Measurements from ENCODE around the gene WDFY2. TPM values are rescaled to one million over a fixed set of nuclear protein-coding genes. Genes with fewer than 3 reads are reported as not detected.

WDFY2 gene
- total and polyA plus RNA-seq, 2 of the 8 experiments (the other 6 are each of a cell fraction or from before 2014, with no cell fraction given), result 13.9 to 29.0 TPM

- Histone ChIP-seq H3K14ac (ENCODE audit: insufficient read length) (no peak overlapping the region), H2BK20ac (ENCODE audit: low read length) (no peak overlapping the region), H3K4me2 (ENCODE audit: insufficient read depth in 1 of 2, low read depth in 2 of 2, low read length in 2 of 2) (no peak overlapping the region), H3K9ac (replicated peaks in 1 of 4; ENCODE audit: extremely low read depth in 1 of 4, low read depth in 3 of 4, low read length in 3 of 4) (no peak overlapping the region), H3K36me3 (ENCODE audit: control insufficient read depth in 2 of 4, insufficient read depth in 4 of 4, low read length in 3 of 4) (no peaks in the 10 kb centered on the region), H2BK15ac (ENCODE audit: low read length) (no peak overlapping the region), H2BK12ac (ENCODE audit: low read depth, low read length) (no peak overlapping the region), H3K23me2 (ENCODE audit: low read depth, low read length) (no peaks in the 10 kb centered on the region), H3K4me3 (ENCODE audit: extremely low read depth in 1 of 4, insufficient read depth in 2 of 4, low read depth in 3 of 4, low read length in 4 of 4) (no peak overlapping the region), H3K27me3 (replicated peaks in 1 of 4; ENCODE audit: control insufficient read depth in 3 of 4, extremely low read depth in 1 of 4, insufficient read depth in 3 of 4, low read length in 3 of 4) (no peaks in the 10 kb centered on the region), H4K5ac (ENCODE audit: insufficient read length, low read depth, low read length) (no peak overlapping the region), H3K9me3 (ENCODE audit: insufficient read depth in 2 of 2, low read depth in 1 of 2, low read length in 1 of 2) (no peaks in the 10 kb centered on the region), H2AK5ac (ENCODE audit: low read depth, low read length) (no peak overlapping the region), H2BK120ac (replicated peaks; ENCODE audit: low read depth, low read length) (no peak overlapping the region), H3K27ac (ENCODE audit: low read depth, low read length) (no peak overlapping the region), H3K4me1 (replicated peaks in 1 of 4; ENCODE audit: control insufficient read depth in 3 of 4, insufficient read depth in 4 of 4, low read length in 3 of 4) (peaks cover 0 to 6% (median 2%) of the 10 kb centered on the region in 4 experiments; a peak in 3 of 7 replicates), H2AFZ (ENCODE audit: low read length) (no peak overlapping the region; the same call in 1 of the 2 replicates), H3K4ac (replicated peaks; ENCODE audit: insufficient read length, low read depth, low read length) (no peak overlapping the region), H4K8ac (ENCODE audit: extremely low read depth, insufficient read depth, low read length) (no peak overlapping the region), H4K91ac (replicated peaks; ENCODE audit: insufficient read length, low read length) (no peak overlapping the region), H2BK5ac (ENCODE audit: low read depth, low read length) (no peak overlapping the region), H3K79me2 (ENCODE audit: control insufficient read depth in 1 of 2, insufficient read depth in 2 of 2, low read length in 2 of 2) (no peaks in the 10 kb centered on the region), H3K18ac (ENCODE audit: extremely low read depth, low read length) (no peak overlapping the region), H3K79me1 (ENCODE audit: low read depth, low read length) (no peaks in the 10 kb centered on the region), H3K23ac (ENCODE audit: insufficient read length) (no peak overlapping the region), H3K56ac (replicated peaks; ENCODE audit: insufficient read length, low read depth, low read length) (no peak overlapping the region), H4K20me1 (replicated peaks in 1 of 2; ENCODE audit: control insufficient read depth in 1 of 2, insufficient read depth in 2 of 2, low read length in 2 of 2) (no peaks in the 10 kb centered on the region)
- CTCF ChIA-PET (ENCODE audit: partially characterized antibody), result interaction anchor here (0.9 to 1.2 kb wide), 2 partner anchors 14 to 217 kb away, joined by 3 to 5 read pairs; no protein-coding TSS in a partner anchor
- DNase-seq (ENCODE audit: low read depth in 1 of 2, low spot score in 2 of 2), result no peak
- WGBS, 2 experiments (ENCODE audit: extremely low coverage in 1 of 2, insufficient coverage in 1 of 2, insufficient read length in 1 of 2, insufficient replicate concordance in 2 of 2, low coverage in 1 of 2, low lambda C conversion rate in 2 of 2, missing lambda C conversion rate in 1 of 2), result 93% methylated on average over 2 of the region's 2 CpGs; no CpG with 5 or more reads in 1 of the 2 experiments
- FAIRE-seq, result no peak
- TF ChIP-seq ASH2L (IDR thresholded peaks at IDR 0.05; ENCODE audit: low read length), result no peak
- no peak for TF ChIP-seq JUN (IDR thresholded peaks at IDR 0.05; ENCODE audit: low read depth, low read length)
- TF ChIP-seq BCL11A (IDR thresholded peaks at IDR 0.05; ENCODE audit: low read depth in 2 of 2, low read length in 2 of 2), result no peak
- TF ChIP-seq, protein P1, sequence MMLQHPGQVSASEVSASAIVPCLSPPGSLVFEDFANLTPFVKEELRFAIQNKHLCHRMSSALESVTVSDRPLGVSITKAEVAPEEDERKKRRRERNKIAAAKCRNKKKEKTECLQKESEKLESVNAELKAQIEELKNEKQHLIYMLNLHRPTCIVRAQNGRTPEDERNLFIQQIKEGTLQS (IDR thresholded peaks at IDR 0.05; ENCODE audit: insufficient read depth, low read depth, low read length), result no peak
- TF ChIP-seq CEBPB (IDR thresholded peaks at IDR 0.05; ENCODE audit: low read depth, low read length), result no peak
- TF ChIP-seq BRCA1 (IDR thresholded peaks at IDR 0.05; ENCODE audit: low read depth, low read length), result no peak
- TF ChIP-seq EP300 (IDR thresholded peaks at IDR 0.05; ENCODE audit: borderline replicate concordance in 1 of 2, low read depth in 2 of 2, low read length in 2 of 2), result no peak
- TF ChIP-seq EZH2 (IDR thresholded peaks at IDR 0.05; ENCODE audit: low read depth, low read length, severe bottlenecking), result no peak
- TF ChIP-seq MAFK (IDR thresholded peaks at IDR 0.05; ENCODE audit: low read depth, low read length), result no peak
- no peak for TF ChIP-seq SP2 (IDR thresholded peaks at IDR 0.05; ENCODE audit: low read length)
- POLR2A ChIA-PET (ENCODE audit: partially characterized antibody), result interaction anchor here (1.0 to 1.2 kb wide), 2 partner anchors 99 to 427 kb away, joined by 3 read pairs; partner anchors contain the start of gene INTS6
Measured at GRCh38 chr13:51552027-51552426, 32.2 kb upstream of the WDFY2 start.

Measured in H1 (cell line).